GM18498 (cell line): Measurements from ENCODE around the gene FBXO2.
"Not testable (repeated sequence)": the region's sequence is repeated elsewhere in the genome, so short reads cannot be mapped to it uniquely, and the experiment has no call there.

Experiments
- ATAC-seq: cut with Tn5 transposase; IDR thresholded peaks from one replicate; pipeline ENCODE4 v1.9.1; 2021; ENCODE audit warnings: mild to moderate bottlenecking, moderate library complexity; ENCODE audit not compliant: unreplicated experiment

FBXO2 gene

GRCh38 chr1:11653861-11654136, 430 bp downstream of the FBXO2 start:
- ATAC-seq, result no peak

DNA sequence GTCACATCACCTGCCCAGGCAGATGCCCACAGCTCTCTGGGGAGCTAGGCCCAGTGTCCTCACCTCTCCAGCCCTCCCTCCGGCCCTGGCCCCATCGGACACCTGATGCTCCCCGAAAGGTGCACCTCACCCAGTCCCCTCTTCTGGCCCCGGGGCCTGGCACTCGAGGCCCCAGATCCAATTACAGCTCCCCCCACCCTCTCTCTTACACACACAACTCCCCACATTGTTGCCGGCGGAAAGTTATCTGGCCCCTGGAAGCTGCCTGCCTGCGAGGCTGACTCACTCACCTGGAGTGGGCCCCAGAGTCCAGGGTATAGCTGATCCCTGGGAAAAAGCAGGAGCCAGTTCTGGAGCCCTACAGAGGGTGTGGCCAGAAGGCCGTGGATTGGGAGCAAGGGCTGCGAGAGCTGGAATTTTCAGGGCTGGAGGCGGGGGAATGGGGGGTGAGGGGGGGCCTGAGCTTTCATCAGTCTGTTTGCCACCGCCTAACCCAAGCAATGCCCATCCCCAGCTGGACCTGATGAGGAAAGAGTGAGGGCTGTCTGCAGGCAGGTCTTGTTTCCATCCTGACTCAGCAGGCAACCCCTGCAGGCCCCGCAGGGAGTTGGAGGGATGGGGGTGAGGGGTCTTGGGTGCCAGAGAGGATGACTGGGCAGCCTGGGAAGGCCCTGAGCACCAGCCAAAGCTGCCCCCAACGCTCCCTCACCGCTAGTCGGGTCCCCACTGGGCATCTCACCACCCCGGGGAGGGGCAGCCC, 948 bp downstream of the FBXO2 start:
- no peak for ATAC-seq

DNA sequence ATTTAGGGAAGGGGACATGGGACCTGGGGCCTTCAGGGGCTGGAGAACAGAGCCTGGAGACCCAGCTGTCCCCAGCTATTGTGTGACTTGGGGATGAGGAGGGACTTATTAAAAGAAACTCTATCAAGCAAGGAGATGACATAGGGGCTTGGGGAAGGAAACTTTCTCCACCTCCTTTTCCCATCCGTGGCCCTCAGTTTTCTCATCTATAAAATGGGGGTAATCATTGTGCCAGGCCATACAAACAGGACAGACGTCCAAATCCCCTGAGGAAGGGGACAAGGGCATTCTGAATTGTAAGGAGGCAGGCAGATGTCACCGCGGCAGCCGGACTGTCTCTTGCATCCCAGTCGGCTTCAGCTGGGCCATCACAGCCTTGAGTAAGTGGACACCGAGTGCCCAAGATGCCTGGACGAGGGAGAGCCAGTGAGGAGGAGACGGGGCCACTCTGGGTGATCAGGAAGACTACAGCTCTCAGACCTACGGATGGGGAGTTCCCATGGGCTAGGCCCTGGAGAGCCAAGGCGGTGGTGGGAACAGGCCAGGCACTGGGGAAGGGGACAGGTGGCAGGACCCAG, 1.9 kb downstream of the FBXO2 start:
- ATAC-seq, result no peak

DNA sequence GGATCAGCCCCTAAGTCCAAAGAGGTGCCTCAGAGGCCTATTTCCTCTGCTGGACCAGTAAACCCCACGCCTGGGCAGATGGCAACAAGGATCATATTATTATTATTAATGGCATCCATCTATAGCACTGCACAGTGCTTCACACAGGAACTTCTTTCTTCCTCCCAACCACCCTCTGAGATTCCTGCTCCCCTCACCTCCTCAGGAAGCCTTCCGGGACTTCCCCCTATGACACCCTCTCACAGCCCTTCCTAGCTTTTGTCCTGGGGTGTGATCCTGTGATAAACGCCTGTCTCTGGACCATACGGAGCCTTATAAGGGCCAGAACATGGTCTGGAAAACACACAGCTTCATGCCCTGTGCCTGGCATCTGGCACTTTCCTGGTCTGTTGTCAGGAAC, 3.2 kb downstream of the FBXO2 start:
- ATAC-seq, result no peak

- no peak for ATAC-seq
Measured at GRCh38 chr1:11650331-11650991, 3.8 kb downstream of the FBXO2 start.

- no peak for ATAC-seq
Measured at GRCh38 chr1:11649624-11650330, 4.5 kb downstream of the FBXO2 start.

DNA sequence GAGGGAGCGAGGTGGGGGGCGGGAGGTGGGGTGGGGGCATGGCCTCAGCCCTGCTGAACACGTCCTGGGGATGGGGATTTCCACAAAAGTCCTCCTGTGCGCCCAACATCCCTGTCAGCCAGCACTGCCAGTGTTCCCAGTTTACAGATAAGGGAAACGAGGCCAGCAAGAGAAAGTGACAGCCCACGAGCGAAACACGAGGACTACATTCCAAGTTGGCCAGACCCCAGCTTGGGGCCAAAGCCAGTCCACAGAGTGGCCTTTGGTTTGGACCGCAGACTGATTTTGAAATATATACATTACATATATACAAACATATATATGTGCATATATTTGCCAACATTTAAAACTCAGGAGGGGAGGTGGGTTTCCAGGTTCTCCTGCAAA, 5.0 kb downstream of the FBXO2 start:
- ATAC-seq, result no peak

GRCh38 chr1:11648732-11649158, 5.5 kb downstream of the FBXO2 start:
- no peak for ATAC-seq

GRCh38 chr1:11648039-11648438, 6.2 kb downstream of the FBXO2 start:
- no peak for ATAC-seq

GRCh38 chr1:11647333-11647732, 6.9 kb downstream of the FBXO2 start:
- no peak for ATAC-seq

DNA sequence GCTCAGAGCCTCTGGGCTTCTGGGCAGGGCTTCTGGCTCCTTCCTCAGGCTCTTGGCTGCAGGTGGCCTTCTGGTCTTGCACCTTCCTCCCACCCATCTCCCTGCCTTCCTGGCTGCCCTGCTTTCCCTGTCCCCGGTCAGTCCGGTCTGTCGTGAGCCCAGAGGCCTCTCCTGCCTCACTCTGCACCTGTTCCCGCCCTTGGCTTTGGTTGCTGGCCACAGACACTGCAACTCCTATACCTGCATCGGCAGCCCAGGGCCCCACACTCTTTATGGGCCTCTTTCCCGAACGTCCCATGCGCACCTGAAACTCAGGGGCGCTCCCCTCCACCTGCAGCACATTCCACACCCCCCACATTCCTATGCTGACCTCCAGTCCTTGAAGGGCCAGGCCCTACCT, 7.9 kb downstream of the FBXO2 start:
- no peak for ATAC-seq

GRCh38 chr1:11645670-11646265, 8.5 kb downstream of the FBXO2 start:
- no peak for ATAC-seq

DNA sequence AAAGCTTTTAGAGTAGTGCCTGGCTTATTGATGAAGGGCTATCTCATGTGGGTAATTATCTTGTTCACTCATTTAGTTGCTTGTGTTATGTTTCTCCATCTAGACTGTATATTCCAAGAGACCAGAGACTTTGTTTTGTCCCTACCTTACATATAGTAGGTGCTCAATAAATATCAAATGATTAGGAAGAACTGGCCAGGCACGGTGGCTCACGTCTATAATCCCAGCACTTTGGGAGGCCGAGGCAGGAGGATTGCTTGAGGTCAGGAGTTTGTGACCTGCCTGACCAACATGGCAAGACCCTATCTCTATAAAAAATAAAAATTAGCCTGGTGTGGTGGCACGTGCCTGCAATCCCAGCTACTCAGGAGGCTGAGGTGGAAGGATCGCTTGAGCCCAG, 9.0 kb downstream of the FBXO2 start:
- no peak for ATAC-seq

DNA sequence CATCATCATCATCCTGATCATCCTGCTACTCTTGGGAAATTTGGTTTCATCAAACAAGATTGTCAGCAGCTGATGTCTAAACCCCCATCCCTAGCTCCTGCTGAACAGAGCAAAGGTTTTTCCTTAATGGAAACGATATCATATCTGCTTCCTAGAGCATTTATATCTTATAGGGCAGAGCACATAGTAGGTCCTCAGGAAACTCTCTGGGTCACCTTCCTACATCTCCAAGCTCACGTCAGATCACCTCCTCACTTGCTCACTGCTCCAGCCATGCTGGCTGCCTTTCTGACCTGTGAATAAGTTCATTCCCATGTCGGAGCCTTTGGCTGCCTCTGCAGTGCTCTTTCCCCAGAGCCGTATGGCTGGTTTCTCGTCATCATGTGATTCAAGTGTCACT, 10.4 kb downstream of the FBXO2 start:
- no peak for ATAC-seq

- ATAC-seq, result not testable (repeated sequence)
Measured at GRCh38 chr1:11642418-11643017, 11.7 kb downstream of the FBXO2 start.

- no peak for ATAC-seq
Measured at GRCh38 chr1:11641776-11642305, 12.4 kb downstream of the FBXO2 start.

DNA sequence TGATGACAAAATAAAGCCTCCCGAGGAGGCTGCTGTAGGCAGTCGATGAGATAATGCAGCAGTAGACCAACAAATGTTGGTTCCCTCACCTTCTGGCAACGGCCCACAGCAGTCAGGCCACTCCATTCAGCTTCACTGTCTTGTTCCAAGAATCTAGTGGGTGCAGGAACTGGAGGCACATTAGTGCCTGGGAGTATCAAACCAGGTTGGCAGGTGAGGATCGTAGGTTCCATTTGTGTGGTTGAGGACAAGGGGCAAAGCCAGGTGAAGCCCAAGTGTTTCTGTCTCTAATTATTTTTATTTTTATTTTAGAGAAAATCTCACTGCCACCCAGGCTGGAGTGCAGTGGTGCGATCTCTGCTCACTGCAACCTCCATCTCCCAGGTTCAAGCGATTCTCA, 13.3 kb downstream of the FBXO2 start:
- no peak for ATAC-seq

DNA sequence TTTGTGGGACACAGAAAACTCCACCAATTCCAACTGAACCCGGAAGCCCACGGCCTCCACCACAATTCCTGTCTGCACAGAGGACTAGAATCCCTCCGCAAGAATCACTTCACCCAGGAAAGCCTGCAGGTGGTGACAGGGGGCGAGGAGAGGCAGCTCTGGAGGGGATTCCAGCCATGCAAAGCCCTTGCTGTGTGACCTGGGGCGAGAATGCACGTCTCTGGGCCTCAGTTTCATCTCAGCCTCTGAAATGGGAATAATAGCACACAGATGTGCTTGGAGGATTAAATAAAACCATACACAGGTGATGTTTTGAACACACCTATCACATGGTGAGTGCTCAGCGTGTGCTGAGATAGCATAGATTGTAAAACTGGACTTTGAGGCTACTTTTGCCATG, 14.1 kb downstream of the FBXO2 start:
- no peak for ATAC-seq

- no peak for ATAC-seq
Measured at GRCh38 chr1:11639372-11639771, 14.9 kb downstream of the FBXO2 start.

- no peak for ATAC-seq
Measured at GRCh38 chr1:11638121-11638520, 16.1 kb downstream of the FBXO2 start.
